ENCODE results near the gene OR51B4. TPM values are rescaled to one million over a fixed set of nuclear protein-coding genes. Genes with fewer than 3 reads are reported as not detected.

OR51B4 gene
- total RNA-seq, 1 experiment from 2014 or later = 43.7 TPM

DNA sequence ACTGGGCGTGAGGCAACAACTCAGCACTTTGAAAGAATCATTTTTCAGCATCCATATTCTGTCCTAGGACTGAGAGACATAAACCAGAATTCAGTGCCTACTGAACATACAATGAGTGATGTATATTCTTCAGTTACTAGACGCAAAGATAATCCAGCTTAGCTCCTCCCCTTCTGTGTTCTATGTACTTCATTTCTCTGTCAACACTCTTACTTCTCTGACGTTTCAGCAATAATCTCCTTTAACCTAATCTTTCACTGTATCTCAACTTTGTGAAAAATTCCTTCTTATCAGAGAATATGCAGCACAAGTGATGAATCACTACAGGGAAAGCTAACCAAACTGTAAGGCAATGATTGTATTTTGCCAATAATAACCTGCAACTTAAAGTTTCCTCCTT lies 44.1 kb upstream of the OR51B4 start:
- ChIA-PET RAD21 (ENCODE audit: low non-redundant PET in 1 of 2, low total read pairs in 2 of 2, uncharacterized antibody in 2 of 2, unreplicated experiment in 2 of 2) (no interaction called here), POLR2A (no interaction called here), CTCF (no interaction called here)
- no peaks in the 10 kb centered on the region for H3K27me3 ChIP-seq (ENCODE audit: insufficient read depth, low read length)
- DNase-seq (ENCODE audit: low read depth, low spot score) = no peak
- no peaks in the 10 kb centered on the region for H3K9me2 ChIP-seq (ENCODE audit: insufficient read depth)
- H4K20me1 ChIP-seq (ENCODE audit: insufficient read depth) = peaks cover 34% of the 10 kb centered on the region; the same call in 1 of the 2 replicates
- peaks cover 97% of the 10 kb centered on the region for H3K79me2 ChIP-seq (ENCODE audit: insufficient read depth, low read length)
- no peak for ATAC-seq
- no peak overlapping the region for H3K4me2 ChIP-seq (ENCODE audit: low read length)
- H3K4me3 ChIP-seq (replicated peaks in 1 of 2; ENCODE audit: low read depth in 1 of 2, low read length in 2 of 2) = no peak overlapping the region
- no peak overlapping the region for H3K27ac ChIP-seq (ENCODE audit: low read depth, low read length)
- no peak overlapping the region for H2AFZ ChIP-seq (ENCODE audit: low read depth, low read length, poor library complexity, severe bottlenecking)
- no TSS peak for BruUV-seq (replicated peaks)
- no peak overlapping the region for H3K9ac ChIP-seq (ENCODE audit: low read length)
- H3K4me1 ChIP-seq (ENCODE audit: control insufficient read depth in 1 of 2, insufficient read depth in 2 of 2, low read length in 2 of 2) = no peaks in the 10 kb centered on the region
- H3K36me3 ChIP-seq (ENCODE audit: control insufficient read depth in 1 of 2, insufficient read depth in 2 of 2, low read length in 2 of 2) = peaks cover 17 to 80% of the 10 kb centered on the region in 2 experiments; a peak in 3 of 4 replicates
- no peak for TF ChIP-seq ZNF274 (IDR thresholded peaks at IDR 0.05; ENCODE audit: low read depth, low read length)
- TF ChIP-seq, protein P1, sequence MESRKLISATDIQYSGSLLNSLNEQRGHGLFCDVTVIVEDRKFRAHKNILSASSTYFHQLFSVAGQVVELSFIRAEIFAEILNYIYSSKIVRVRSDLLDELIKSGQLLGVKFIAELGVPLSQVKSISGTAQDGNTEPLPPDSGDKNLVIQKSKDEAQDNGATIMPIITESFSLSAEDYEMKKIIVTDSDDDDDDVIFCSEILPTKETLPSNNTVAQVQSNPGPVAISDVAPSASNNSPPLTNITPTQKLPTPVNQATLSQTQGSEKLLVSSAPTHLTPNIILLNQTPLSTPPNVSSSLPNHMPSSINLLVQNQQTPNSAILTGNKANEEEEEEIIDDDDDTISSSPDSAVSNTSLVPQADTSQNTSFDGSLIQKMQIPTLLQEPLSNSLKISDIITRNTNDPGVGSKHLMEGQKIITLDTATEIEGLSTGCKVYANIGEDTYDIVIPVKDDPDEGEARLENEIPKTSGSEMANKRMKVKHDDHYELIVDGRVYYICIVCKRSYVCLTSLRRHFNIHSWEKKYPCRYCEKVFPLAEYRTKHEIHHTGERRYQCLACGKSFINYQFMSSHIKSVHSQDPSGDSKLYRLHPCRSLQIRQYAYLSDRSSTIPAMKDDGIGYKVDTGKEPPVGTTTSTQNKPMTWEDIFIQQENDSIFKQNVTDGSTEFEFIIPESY (IDR thresholded peaks at IDR 0.05; ENCODE audit: extremely low read depth, insufficient replicate concordance, low read length) = no peak
- TF ChIP-seq, protein P2, sequence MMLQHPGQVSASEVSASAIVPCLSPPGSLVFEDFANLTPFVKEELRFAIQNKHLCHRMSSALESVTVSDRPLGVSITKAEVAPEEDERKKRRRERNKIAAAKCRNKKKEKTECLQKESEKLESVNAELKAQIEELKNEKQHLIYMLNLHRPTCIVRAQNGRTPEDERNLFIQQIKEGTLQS (IDR thresholded peaks at IDR 0.05) = no peak
- TF ChIP-seq ELF1 (IDR thresholded peaks at IDR 0.05; ENCODE audit: borderline replicate concordance, low read depth) = no peak
- no peak for TF ChIP-seq EZH2phosphoT487 (IDR thresholded peaks at IDR 0.05; ENCODE audit: borderline replicate concordance)
- TF ChIP-seq RAD21 (IDR thresholded peaks at IDR 0.05; ENCODE audit: low read depth) = no peak
- TF ChIP-seq, protein P3, sequence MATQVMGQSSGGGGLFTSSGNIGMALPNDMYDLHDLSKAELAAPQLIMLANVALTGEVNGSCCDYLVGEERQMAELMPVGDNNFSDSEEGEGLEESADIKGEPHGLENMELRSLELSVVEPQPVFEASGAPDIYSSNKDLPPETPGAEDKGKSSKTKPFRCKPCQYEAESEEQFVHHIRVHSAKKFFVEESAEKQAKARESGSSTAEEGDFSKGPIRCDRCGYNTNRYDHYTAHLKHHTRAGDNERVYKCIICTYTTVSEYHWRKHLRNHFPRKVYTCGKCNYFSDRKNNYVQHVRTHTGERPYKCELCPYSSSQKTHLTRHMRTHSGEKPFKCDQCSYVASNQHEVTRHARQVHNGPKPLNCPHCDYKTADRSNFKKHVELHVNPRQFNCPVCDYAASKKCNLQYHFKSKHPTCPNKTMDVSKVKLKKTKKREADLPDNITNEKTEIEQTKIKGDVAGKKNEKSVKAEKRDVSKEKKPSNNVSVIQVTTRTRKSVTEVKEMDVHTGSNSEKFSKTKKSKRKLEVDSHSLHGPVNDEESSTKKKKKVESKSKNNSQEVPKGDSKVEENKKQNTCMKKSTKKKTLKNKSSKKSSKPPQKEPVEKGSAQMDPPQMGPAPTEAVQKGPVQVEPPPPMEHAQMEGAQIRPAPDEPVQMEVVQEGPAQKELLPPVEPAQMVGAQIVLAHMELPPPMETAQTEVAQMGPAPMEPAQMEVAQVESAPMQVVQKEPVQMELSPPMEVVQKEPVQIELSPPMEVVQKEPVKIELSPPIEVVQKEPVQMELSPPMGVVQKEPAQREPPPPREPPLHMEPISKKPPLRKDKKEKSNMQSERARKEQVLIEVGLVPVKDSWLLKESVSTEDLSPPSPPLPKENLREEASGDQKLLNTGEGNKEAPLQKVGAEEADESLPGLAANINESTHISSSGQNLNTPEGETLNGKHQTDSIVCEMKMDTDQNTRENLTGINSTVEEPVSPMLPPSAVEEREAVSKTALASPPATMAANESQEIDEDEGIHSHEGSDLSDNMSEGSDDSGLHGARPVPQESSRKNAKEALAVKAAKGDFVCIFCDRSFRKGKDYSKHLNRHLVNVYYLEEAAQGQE (IDR thresholded peaks at IDR 0.05; ENCODE audit: low read depth) = no peak
- TF ChIP-seq SIN3A (IDR thresholded peaks at IDR 0.05; ENCODE audit: low read depth) = no peak
- TF ChIP-seq JUND (IDR thresholded peaks at IDR 0.05) = no peak
- no peak for TF ChIP-seq CEBPB (IDR thresholded peaks at IDR 0.05; ENCODE audit: low read depth)
- TF ChIP-seq FOSL1 (IDR thresholded peaks at IDR 0.05; ENCODE audit: low read depth) = no peak
- no peak for TF ChIP-seq ZFX (IDR thresholded peaks at IDR 0.05)
- TF ChIP-seq, protein P4, sequence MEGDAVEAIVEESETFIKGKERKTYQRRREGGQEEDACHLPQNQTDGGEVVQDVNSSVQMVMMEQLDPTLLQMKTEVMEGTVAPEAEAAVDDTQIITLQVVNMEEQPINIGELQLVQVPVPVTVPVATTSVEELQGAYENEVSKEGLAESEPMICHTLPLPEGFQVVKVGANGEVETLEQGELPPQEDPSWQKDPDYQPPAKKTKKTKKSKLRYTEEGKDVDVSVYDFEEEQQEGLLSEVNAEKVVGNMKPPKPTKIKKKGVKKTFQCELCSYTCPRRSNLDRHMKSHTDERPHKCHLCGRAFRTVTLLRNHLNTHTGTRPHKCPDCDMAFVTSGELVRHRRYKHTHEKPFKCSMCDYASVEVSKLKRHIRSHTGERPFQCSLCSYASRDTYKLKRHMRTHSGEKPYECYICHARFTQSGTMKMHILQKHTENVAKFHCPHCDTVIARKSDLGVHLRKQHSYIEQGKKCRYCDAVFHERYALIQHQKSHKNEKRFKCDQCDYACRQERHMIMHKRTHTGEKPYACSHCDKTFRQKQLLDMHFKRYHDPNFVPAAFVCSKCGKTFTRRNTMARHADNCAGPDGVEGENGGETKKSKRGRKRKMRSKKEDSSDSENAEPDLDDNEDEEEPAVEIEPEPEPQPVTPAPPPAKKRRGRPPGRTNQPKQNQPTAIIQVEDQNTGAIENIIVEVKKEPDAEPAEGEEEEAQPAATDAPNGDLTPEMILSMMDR (IDR thresholded peaks at IDR 0.05 in 2 of 3, conservative IDR thresholded peaks at IDR 0.05 in 1 of 3; ENCODE audit: borderline replicate concordance in 1 of 3, insufficient read depth in 1 of 3, low read depth in 2 of 3, low read length in 2 of 3) = no peak
- no peak for TF ChIP-seq POLR2AphosphoS5 (IDR thresholded peaks at IDR 0.05; ENCODE audit: low read depth, low read length)
- no peak for TF ChIP-seq POLR2A (IDR thresholded peaks at IDR 0.05; ENCODE audit: borderline replicate concordance, extremely low read depth, insufficient read depth, insufficient read length)
- TF ChIP-seq SP1 (IDR thresholded peaks at IDR 0.05; ENCODE audit: low read depth) = no peak
- no peak for TF ChIP-seq SRF (IDR thresholded peaks at IDR 0.05; ENCODE audit: low read depth)
- no peak for TF ChIP-seq EGR1 (IDR thresholded peaks at IDR 0.05; ENCODE audit: low read depth)
- no peak for TF ChIP-seq TCF7L2 (IDR thresholded peaks at IDR 0.05; ENCODE audit: borderline replicate concordance, extremely low read depth, insufficient read depth, insufficient read length)
- TF ChIP-seq, protein P5, sequence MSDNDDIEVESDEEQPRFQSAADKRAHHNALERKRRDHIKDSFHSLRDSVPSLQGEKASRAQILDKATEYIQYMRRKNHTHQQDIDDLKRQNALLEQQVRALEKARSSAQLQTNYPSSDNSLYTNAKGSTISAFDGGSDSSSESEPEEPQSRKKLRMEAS (IDR thresholded peaks at IDR 0.05) = no peak
- no peaks in the 10 kb centered on the region for H3K9me3 ChIP-seq (ENCODE audit: control insufficient read depth in 1 of 2, insufficient read depth in 1 of 2, low read depth in 1 of 2, low read length in 2 of 2)
- intact Hi-C loops (cut with micrococcal nuclease) = no loop called here
